Effector memory CD8-positive, alpha-beta T cell (primary cell): ENCODE results near the gene ASIC3.

Source experiments
- ATAC-seq: fragments of 150-1000 bp; cut with Tn5 transposase; replicated peaks from 2 replicates; pipeline ENCODE4 v1.10.0; 2021; ENCODE audit warnings: mild to moderate bottlenecking, moderate library complexity
- DNase-seq, 3 experiments: peaks; one replicate each; pipeline ENCODE4 v3.0.0; 2021
- H3K27ac Mint-ChIP-seq, 2 donors: one replicate each; pipeline ENCODE4 v1.8.0; 2022; ENCODE audit warnings: mild to moderate bottlenecking in 2 of 2, mixed read lengths in 2 of 2, moderate library complexity in 2 of 2
- H3K27me3 Mint-ChIP-seq, 2 donors: one replicate each; pipeline ENCODE4 v1.8.0; 2022; ENCODE audit warnings: mixed read lengths in 2 of 2
- H3K36me3 Mint-ChIP-seq: one replicate; pipeline ENCODE4 v1.8.0; 2022; ENCODE audit warnings: mild to moderate bottlenecking, moderate library complexity, mixed read lengths; ENCODE audit not compliant: insufficient read depth
- H3K4me1 Mint-ChIP-seq, 2 donors: one replicate each; pipeline ENCODE4 v1.8.0; 2022; ENCODE audit warnings: low read depth in 2 of 2, mixed read lengths in 2 of 2
- H3K4me3 Mint-ChIP-seq, 2 donors: one replicate each; pipeline ENCODE4 v1.8.0; 2022; ENCODE audit warnings: mild to moderate bottlenecking in 2 of 2, mixed read lengths in 2 of 2, moderate library complexity in 2 of 2
- H3K9me3 Mint-ChIP-seq, 2 donors: one replicate each; pipeline ENCODE4 v1.8.0; 2022; ENCODE audit warnings: mixed read lengths in 2 of 2

ASIC3 gene

GRCh38 chr7:151079199-151079910 is 31.0 kb downstream of the ASIC3 start:
- H3K4me1 Mint-ChIP-seq: peaks cover 20% of the 10 kb centered on the region in 2 donors

GRCh38 chr7:151080067-151080521 is 31.8 kb downstream of the ASIC3 start:
- Mint-ChIP-seq H3K36me3 (peaks cover 10% of the 10 kb centered on the region), H3K4me1 (peaks cover 24 to 25% of the 10 kb centered on the region in 2 donors), H3K9me3 (no peaks in the 10 kb centered on the region), H3K4me3 (peak overlapping the region; percentile 73 to 79), H3K27me3 (peaks cover 0 to 4% of the 10 kb centered on the region in 2 donors), H3K27ac (peak overlapping the region; percentile 84 to 88)
- DNase-seq (no peak), ATAC-seq (no peak)

More at GRCh38 chr7:151079199-151079910, 31.0 kb downstream of the ASIC3 start:
- Mint-ChIP-seq H3K27ac (peak overlapping the region; percentile 84 to 88), H3K36me3 (peaks cover 18% of the 10 kb centered on the region), H3K9me3 (no peaks in the 10 kb centered on the region), H3K27me3 (no peaks in the 10 kb centered on the region), H3K4me3 (peak overlapping the region; percentile 73 to 79)
- ATAC-seq: no peak
- no peak for DNase-seq

- H3K4me3 Mint-ChIP-seq: peak within 1 kb of the TSS; percentile 94 to 95
- no peaks in the 10 kb centered on the region for H3K9me3 Mint-ChIP-seq
- peak within 1 kb of the TSS; percentile 88 to 92 for H3K27ac Mint-ChIP-seq
- peaks cover 29 to 31% of the 10 kb centered on the region in 2 donors for H3K4me1 Mint-ChIP-seq
- peak; percentile 79 to 85 (median 80) for DNase-seq
- peaks cover 0 to 9% of the 10 kb centered on the region in 2 donors for H3K27me3 Mint-ChIP-seq
- ATAC-seq: peak; percentile 72
- H3K36me3 Mint-ChIP-seq: peaks cover 10% of the 10 kb centered on the region
Observed at GRCh38 chr7:151080522-151081169, 32.3 kb downstream of the ASIC3 start, which contains the start of gene FASTK. Gene FASTK, minus strand, starts transcription at chr7:151080809. Its CDS starts 43 bp downstream, at chr7:151080766.

- peaks cover 10% of the 10 kb centered on the region for H3K36me3 Mint-ChIP-seq
- peak overlapping the region; percentile 94 to 95 for H3K4me3 Mint-ChIP-seq
- no peaks in the 10 kb centered on the region for H3K9me3 Mint-ChIP-seq
- peak overlapping the region; percentile 88 to 92 for H3K27ac Mint-ChIP-seq
- ATAC-seq: no peak
- H3K27me3 Mint-ChIP-seq: peaks cover 0 to 9% of the 10 kb centered on the region in 2 donors
- peaks cover 32 to 34% of the 10 kb centered on the region in 2 donors for H3K4me1 Mint-ChIP-seq
- DNase-seq: no peak
Observed at GRCh38 chr7:151081170-151082101, 33.1 kb downstream of the ASIC3 start.

GRCh38 chr7:151082141-151083070 is 34.1 kb downstream of the ASIC3 start:
- H3K4me3 Mint-ChIP-seq: peak overlapping the region; percentile 94 to 95
- ATAC-seq: no peak
- H3K27me3 Mint-ChIP-seq: peaks cover 0 to 9% of the 10 kb centered on the region in 2 donors

GRCh38 chr7:151083071-151083823 is 34.9 kb downstream of the ASIC3 start, which contains the start of gene TMUB1:
Gene TMUB1, minus strand, starts transcription at chr7:151083493. Its CDS starts 930 bp downstream, at chr7:151082563.
- DNase-seq (peak; percentile 82 to 89 (median 87)), ATAC-seq (peak; percentile 67)
- peak within 1 kb of the TSS; percentile 94 to 95 for H3K4me3 Mint-ChIP-seq
- no peaks in the 10 kb centered on the region for H3K9me3 Mint-ChIP-seq
- H3K27ac Mint-ChIP-seq: peak within 1 kb of the TSS; percentile 92 to 96
- H3K4me1 Mint-ChIP-seq: peaks cover 30 to 35% of the 10 kb centered on the region in 2 donors
- peaks cover 0 to 9% of the 10 kb centered on the region in 2 donors for H3K27me3 Mint-ChIP-seq
- H3K36me3 Mint-ChIP-seq: peaks cover 12% of the 10 kb centered on the region

More at GRCh38 chr7:151082141-151083070, 34.1 kb downstream of the ASIC3 start:
- Mint-ChIP-seq H3K27ac (peak overlapping the region; percentile 92 to 96), H3K36me3 (peaks cover 15% of the 10 kb centered on the region), H3K9me3 (no peaks in the 10 kb centered on the region), H3K4me1 (peaks cover 32 to 34% of the 10 kb centered on the region in 2 donors)
- no peak for DNase-seq

DNA sequence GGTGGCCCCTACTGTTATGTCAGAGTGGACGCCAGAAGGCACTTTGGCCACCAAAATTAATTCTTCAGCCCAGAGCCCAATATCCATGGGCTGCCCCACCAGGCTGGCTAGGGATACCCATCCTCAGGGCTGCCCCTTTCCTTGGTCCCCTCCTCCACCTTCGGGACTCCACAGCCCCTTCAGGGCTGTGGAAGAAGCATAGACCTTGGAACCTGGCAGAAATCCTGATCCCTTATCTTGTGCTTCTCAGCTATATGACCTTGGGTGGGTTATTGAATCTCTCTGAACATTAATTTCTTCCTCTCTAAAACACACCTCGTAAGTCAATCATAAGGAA is 35.5 kb downstream of the ASIC3 start:
- H3K36me3 Mint-ChIP-seq: peaks cover 11% of the 10 kb centered on the region
- no peaks in the 10 kb centered on the region for H3K9me3 Mint-ChIP-seq
- H3K4me3 Mint-ChIP-seq: peak overlapping the region; percentile 94 to 95
- peaks cover 29 to 33% of the 10 kb centered on the region in 2 donors for H3K4me1 Mint-ChIP-seq
- peaks cover 0 to 9% of the 10 kb centered on the region in 2 donors for H3K27me3 Mint-ChIP-seq
- ATAC-seq (no peak), DNase-seq (no peak)
- peak overlapping the region; percentile 92 to 96 for H3K27ac Mint-ChIP-seq

GRCh38 chr7:151085329-151085690 is 37.0 kb downstream of the ASIC3 start:
- peak overlapping the region; percentile 84 to 96 for H3K27ac Mint-ChIP-seq
- peaks cover 27 to 35% of the 10 kb centered on the region in 2 donors for H3K4me1 Mint-ChIP-seq
- no peak for ATAC-seq
- H3K9me3 Mint-ChIP-seq: no peaks in the 10 kb centered on the region
- DNase-seq: no peak
- H3K27me3 Mint-ChIP-seq: peaks cover 0 to 9% of the 10 kb centered on the region in 2 donors
- peaks cover 11% of the 10 kb centered on the region for H3K36me3 Mint-ChIP-seq
- peak overlapping the region; percentile 94 to 95 for H3K4me3 Mint-ChIP-seq

- DNase-seq: peak in 1 of 3 experiments; percentile 25
- Mint-ChIP-seq H3K36me3 (peaks cover 11% of the 10 kb centered on the region), H3K4me3 (peak within 1 kb of the TSS; percentile 94 to 95), H3K4me1 (peaks cover 27 to 35% of the 10 kb centered on the region in 2 donors), H3K27ac (peak within 1 kb of the TSS; percentile 84 to 96), H3K9me3 (no peaks in the 10 kb centered on the region), H3K27me3 (peaks cover 0 to 9% of the 10 kb centered on the region in 2 donors)
- ATAC-seq: peak; percentile 1
Observed at GRCh38 chr7:151085691-151086620, 37.6 kb downstream of the ASIC3 start, which contains the start of gene AGAP3. Gene AGAP3, plus strand, starts transcription at chr7:151086475. Its CDS starts 267 bp downstream, at chr7:151086742.

DNA sequence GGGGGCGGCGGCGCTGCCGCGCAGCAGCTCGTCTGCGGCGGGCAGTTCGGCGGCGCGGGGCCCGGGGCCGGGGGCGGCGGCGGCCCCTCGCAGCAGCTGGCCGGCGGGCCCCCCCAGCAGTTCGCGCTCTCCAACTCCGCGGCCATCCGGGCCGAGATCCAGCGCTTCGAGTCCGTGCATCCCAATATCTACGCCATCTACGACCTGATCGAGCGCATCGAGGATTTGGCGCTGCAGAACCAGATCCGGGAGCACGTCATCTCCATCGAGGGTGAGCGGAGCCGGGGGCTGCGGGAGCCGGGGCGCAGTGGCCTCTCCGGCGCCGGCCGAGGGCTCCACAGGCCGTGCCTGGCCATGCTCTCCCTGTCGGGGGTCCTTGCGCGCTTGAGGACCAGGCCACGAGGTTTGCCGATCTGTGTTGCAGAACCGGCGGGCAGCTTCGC is 38.5 kb downstream of the ASIC3 start:
- peak overlapping the region in 1 of 2 donors; percentile 22 for H3K27ac Mint-ChIP-seq
- peak overlapping the region; percentile 77 to 83 for H3K4me3 Mint-ChIP-seq
- peaks cover 0 to 9% of the 10 kb centered on the region in 2 donors for H3K27me3 Mint-ChIP-seq
- H3K9me3 Mint-ChIP-seq: no peaks in the 10 kb centered on the region
- DNase-seq (no peak), ATAC-seq (no peak)
- H3K4me1 Mint-ChIP-seq: peaks cover 27 to 37% of the 10 kb centered on the region in 2 donors
- peaks cover 11% of the 10 kb centered on the region for H3K36me3 Mint-ChIP-seq
